ENCODE results near the gene ASB7.
A peak's percentile ranks its signal among the peaks of the same experiment; 100 is the strongest.

Gene ASB7

DNA sequence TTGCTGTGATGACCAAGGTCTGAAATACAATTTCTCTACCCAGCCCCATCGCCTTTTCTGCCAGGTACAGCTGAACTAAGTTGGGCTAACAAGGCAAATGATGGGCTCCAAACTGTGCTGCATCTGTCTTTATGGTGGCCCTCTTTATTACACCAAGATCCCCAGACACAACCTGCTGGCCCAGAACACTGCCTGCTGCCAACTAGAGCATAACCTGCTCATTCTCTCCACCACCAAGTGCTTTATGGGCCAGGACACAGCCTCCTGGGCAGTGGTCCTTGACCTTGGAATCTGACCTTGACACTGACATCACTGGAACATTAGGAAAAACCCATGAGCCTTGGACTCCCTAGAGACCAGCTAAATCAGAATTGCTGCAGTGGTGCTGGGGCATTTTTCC lies 3.7 kb upstream of the ASB7 start:
- Histone ChIP-seq H3K9me3 (replicated peaks; ENCODE audit: low read length) (no peaks in the 10 kb centered on the region), H3K4me2 (ENCODE audit: low read length) (no peak overlapping the region), H3K36me3 (ENCODE audit: insufficient read depth, low read length) (no peaks in the 10 kb centered on the region), H3K4me3 (ENCODE audit: low read length) (no peak overlapping the region), H3K9ac (ENCODE audit: low read depth, low read length) (no peak overlapping the region), H3K27me3 (ENCODE audit: control insufficient read depth, insufficient read depth, low read length) (no peaks in the 10 kb centered on the region), H3K4me1 (ENCODE audit: control insufficient read depth, insufficient read depth, low read length) (peaks cover 15% of the 10 kb centered on the region)

DNA sequence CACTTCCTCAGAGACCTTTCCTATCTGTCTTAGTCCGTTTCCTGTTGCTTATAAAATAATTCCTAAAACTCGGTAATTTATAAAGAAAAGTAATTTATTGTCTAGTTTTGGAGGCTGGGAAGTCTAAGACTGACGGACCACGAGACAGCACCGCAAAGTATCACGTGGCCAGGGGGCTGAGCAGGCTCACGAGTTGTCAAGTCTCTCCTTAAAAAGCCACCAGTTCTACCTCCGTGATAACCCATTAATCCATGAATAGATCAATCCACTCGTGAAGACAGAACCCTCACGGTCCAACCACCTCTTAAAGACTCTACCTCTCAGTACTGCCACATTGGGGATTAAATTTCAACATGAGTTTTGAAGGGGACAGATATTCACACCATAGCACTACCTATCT lies 1.2 kb upstream of the ASB7 start:
- Histone ChIP-seq H3K4me3 (ENCODE audit: low read length) (peak overlapping the region; percentile 86), H3K4me2 (ENCODE audit: low read length) (peak overlapping the region; percentile 89), H3K36me3 (ENCODE audit: insufficient read depth, low read length) (peaks cover 4% of the 10 kb centered on the region), H3K9me3 (replicated peaks; ENCODE audit: low read length) (no peaks in the 10 kb centered on the region), H3K9ac (ENCODE audit: low read depth, low read length) (peak overlapping the region; percentile 87), H3K4me1 (ENCODE audit: control insufficient read depth, insufficient read depth, low read length) (peaks cover 18% of the 10 kb centered on the region), H3K27me3 (ENCODE audit: control insufficient read depth, insufficient read depth, low read length) (no peaks in the 10 kb centered on the region)

- H3K4me1 ChIP-seq (ENCODE audit: control insufficient read depth, insufficient read depth, low read length): peaks cover 16% of the 10 kb centered on the region
- peak overlapping the region; percentile 87 for H3K9ac ChIP-seq (ENCODE audit: low read depth, low read length)
- peaks cover 4% of the 10 kb centered on the region for H3K36me3 ChIP-seq (ENCODE audit: insufficient read depth, low read length)
- no peaks in the 10 kb centered on the region for H3K9me3 ChIP-seq (replicated peaks; ENCODE audit: low read length)
- H3K4me3 ChIP-seq (ENCODE audit: low read length): peak overlapping the region; percentile 86
- peak overlapping the region; percentile 89 for H3K4me2 ChIP-seq (ENCODE audit: low read length)
- no peaks in the 10 kb centered on the region for H3K27me3 ChIP-seq (ENCODE audit: control insufficient read depth, insufficient read depth, low read length)
Observed at GRCh38 chr15:100601617-100602063, 749 bp upstream of the ASB7 start.

DNA sequence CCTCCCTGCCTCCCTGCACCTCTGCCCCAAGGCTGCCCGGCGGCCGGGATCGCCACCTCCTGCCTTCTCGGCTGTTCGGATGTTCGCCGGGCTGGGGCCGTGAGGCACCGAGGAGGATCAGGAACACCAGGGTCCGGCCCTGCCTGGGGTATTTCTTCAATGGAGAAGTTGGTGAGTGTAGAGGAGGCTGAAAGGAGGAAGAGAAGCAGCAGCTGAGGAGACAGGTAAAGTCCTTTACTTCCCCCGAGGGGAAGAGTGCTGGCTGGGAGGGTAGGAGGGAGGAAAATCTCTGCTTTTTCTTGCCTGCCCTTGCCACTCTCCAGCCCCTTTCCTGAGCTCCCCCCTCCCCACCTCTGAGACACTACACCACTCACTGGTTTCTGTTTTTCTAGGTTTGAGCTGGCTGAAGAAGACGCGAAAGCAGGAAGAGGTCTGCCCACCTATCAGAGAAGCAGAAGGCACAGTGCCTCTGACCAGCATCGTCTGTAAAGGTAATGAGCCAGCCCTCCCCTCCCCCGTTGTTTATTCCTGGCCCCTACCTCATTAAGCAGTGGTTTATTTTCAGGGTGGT lies 519 bp downstream of the ASB7 start:
- Histone ChIP-seq H3K36me3 (ENCODE audit: insufficient read depth, low read length) (peaks cover 8% of the 10 kb centered on the region), H3K9ac (ENCODE audit: low read depth, low read length) (peak overlapping the region; percentile 95), H3K4me3 (ENCODE audit: low read length) (peak overlapping the region; percentile 92), H3K9me3 (replicated peaks; ENCODE audit: low read length) (no peaks in the 10 kb centered on the region), H3K4me1 (ENCODE audit: control insufficient read depth, insufficient read depth, low read length) (peaks cover 12% of the 10 kb centered on the region), H3K27me3 (ENCODE audit: control insufficient read depth, insufficient read depth, low read length) (no peaks in the 10 kb centered on the region), H3K4me2 (ENCODE audit: low read length) (peak overlapping the region; percentile 85)

- H3K4me1 ChIP-seq (ENCODE audit: control insufficient read depth, insufficient read depth, low read length): peaks cover 2% of the 10 kb centered on the region
- no peaks in the 10 kb centered on the region for H3K27me3 ChIP-seq (ENCODE audit: control insufficient read depth, insufficient read depth, low read length)
- no peaks in the 10 kb centered on the region for H3K9me3 ChIP-seq (replicated peaks; ENCODE audit: low read length)
- H3K36me3 ChIP-seq (ENCODE audit: insufficient read depth, low read length): peaks cover 41% of the 10 kb centered on the region
- no peak overlapping the region for H3K9ac ChIP-seq (ENCODE audit: low read depth, low read length)
- H3K4me2 ChIP-seq (ENCODE audit: low read length): no peak overlapping the region
- no peak overlapping the region for H3K4me3 ChIP-seq (ENCODE audit: low read length)
Observed at GRCh38 chr15:100612539-100612938, 10.2 kb downstream of the ASB7 start.

- Histone ChIP-seq H3K27me3 (ENCODE audit: control insufficient read depth, insufficient read depth, low read length) (no peaks in the 10 kb centered on the region), H3K4me3 (ENCODE audit: low read length) (no peak overlapping the region), H3K4me1 (ENCODE audit: control insufficient read depth, insufficient read depth, low read length) (peaks cover 2% of the 10 kb centered on the region), H3K9me3 (replicated peaks; ENCODE audit: low read length) (no peaks in the 10 kb centered on the region), H3K36me3 (ENCODE audit: insufficient read depth, low read length) (peaks cover 35% of the 10 kb centered on the region), H3K9ac (ENCODE audit: low read depth, low read length) (no peak overlapping the region), H3K4me2 (ENCODE audit: low read length) (no peak overlapping the region)
Observed at GRCh38 chr15:100613208-100613607, 10.8 kb downstream of the ASB7 start.

- Histone ChIP-seq H3K9ac (ENCODE audit: low read depth, low read length) (no peak overlapping the region), H3K36me3 (ENCODE audit: insufficient read depth, low read length) (peaks cover 37% of the 10 kb centered on the region), H3K4me1 (ENCODE audit: control insufficient read depth, insufficient read depth, low read length) (peaks cover 2% of the 10 kb centered on the region), H3K4me3 (ENCODE audit: low read length) (no peak overlapping the region), H3K4me2 (ENCODE audit: low read length) (no peak overlapping the region), H3K27me3 (ENCODE audit: control insufficient read depth, insufficient read depth, low read length) (no peaks in the 10 kb centered on the region), H3K9me3 (replicated peaks; ENCODE audit: low read length) (no peaks in the 10 kb centered on the region)
Observed at GRCh38 chr15:100614336-100614735, 11.9 kb downstream of the ASB7 start.

GRCh38 chr15:100614918-100615317 lies 12.5 kb downstream of the ASB7 start:
- Histone ChIP-seq H3K4me1 (ENCODE audit: control insufficient read depth, insufficient read depth, low read length) (peaks cover 2% of the 10 kb centered on the region), H3K9me3 (replicated peaks; ENCODE audit: low read length) (no peaks in the 10 kb centered on the region), H3K27me3 (ENCODE audit: control insufficient read depth, insufficient read depth, low read length) (no peaks in the 10 kb centered on the region), H3K4me3 (ENCODE audit: low read length) (no peak overlapping the region), H3K36me3 (ENCODE audit: insufficient read depth, low read length) (peaks cover 32% of the 10 kb centered on the region), H3K9ac (ENCODE audit: low read depth, low read length) (no peak overlapping the region), H3K4me2 (ENCODE audit: low read length) (no peak overlapping the region)

DNA sequence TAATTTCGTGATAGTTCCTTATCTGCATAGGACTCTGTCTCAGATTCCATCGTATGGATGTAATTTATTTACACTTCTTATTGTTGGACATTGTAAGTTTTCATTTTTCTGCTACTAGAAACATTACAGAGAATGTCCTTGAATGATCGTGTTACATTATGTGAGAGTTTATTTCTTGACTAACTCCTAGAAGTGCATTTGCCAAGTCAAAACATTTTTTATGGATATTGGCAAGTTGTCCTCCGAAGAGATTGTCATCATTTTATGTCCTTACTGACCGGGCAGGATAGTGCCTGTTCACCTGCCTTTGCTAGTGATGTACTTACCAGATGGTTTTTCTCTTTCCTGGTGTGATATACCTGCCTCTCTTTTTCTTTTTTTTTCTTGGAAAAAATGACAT lies 13.4 kb downstream of the ASB7 start:
- H3K9ac ChIP-seq (ENCODE audit: low read depth, low read length): no peak overlapping the region
- peaks cover 30% of the 10 kb centered on the region for H3K36me3 ChIP-seq (ENCODE audit: insufficient read depth, low read length)

DNA sequence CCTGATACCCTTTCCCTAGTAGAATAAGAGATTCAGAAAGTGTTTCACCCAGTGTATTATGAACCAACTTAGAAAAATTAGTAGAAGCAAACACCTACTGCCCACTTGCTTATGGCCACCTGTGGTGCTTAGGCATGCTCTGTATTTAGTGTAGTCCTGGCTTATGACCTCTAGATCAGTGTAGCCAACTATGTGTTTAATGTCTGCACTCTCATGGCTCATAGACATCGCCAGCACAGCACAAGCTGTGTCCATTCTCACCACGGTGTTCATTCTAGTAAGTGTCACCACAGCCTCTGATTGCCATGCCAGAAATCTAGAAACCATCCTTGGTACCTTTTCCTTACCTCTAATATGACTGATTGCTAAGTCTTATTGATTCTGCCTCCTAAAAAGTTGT lies 14.3 kb downstream of the ASB7 start:
- Histone ChIP-seq H3K9ac (ENCODE audit: low read depth, low read length) (no peak overlapping the region), H3K9me3 (replicated peaks; ENCODE audit: low read length) (no peaks in the 10 kb centered on the region), H3K4me2 (ENCODE audit: low read length) (no peak overlapping the region), H3K36me3 (ENCODE audit: insufficient read depth, low read length) (peaks cover 30% of the 10 kb centered on the region), H3K4me1 (ENCODE audit: control insufficient read depth, insufficient read depth, low read length) (peaks cover 2% of the 10 kb centered on the region), H3K27me3 (ENCODE audit: control insufficient read depth, insufficient read depth, low read length) (no peaks in the 10 kb centered on the region), H3K4me3 (ENCODE audit: low read length) (no peak overlapping the region)

More for the DNA sequence above, 13.4 kb downstream of the ASB7 start:
- no peaks in the 10 kb centered on the region for H3K9me3 ChIP-seq (replicated peaks; ENCODE audit: low read length)
- peaks cover 2% of the 10 kb centered on the region for H3K4me1 ChIP-seq (ENCODE audit: control insufficient read depth, insufficient read depth, low read length)
- no peaks in the 10 kb centered on the region for H3K27me3 ChIP-seq (ENCODE audit: control insufficient read depth, insufficient read depth, low read length)
- H3K4me3 ChIP-seq (ENCODE audit: low read length): no peak overlapping the region
- H3K4me2 ChIP-seq (ENCODE audit: low read length): no peak overlapping the region

GRCh38 chr15:100623301-100623700 lies 20.9 kb downstream of the ASB7 start:
- H3K4me2 ChIP-seq (ENCODE audit: low read length): peak overlapping the region; percentile 12

DNA sequence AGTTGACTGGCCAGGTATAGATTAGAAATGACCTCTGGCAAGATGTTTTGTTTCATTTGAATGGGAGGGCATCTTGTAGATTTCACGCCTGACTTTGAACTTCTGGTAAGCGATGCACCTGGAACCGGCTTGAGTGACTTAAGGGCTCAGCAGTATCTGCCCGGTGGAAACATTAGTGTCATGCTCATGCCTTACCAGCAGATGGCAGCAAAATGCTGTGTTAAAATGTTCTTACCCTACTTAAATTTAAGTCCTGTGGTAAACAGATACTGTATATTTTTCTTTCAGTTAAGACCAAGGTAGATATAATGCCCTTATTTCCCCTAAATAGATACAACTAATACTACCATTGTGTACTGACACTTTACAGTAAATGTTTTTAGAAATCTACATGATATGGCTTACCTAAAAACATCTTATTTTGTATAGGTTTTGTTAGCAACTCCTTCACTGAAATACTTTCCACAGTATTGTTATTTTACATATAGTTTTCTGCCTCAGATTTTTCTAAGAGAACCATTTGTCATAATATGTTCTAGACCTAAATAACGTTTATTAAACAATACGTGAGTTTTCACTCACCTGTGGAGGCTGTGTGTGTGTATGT lies 25.5 kb downstream of the ASB7 start:
- Histone ChIP-seq H3K36me3 (ENCODE audit: insufficient read depth, low read length) (peaks cover 22% of the 10 kb centered on the region), H3K4me1 (ENCODE audit: control insufficient read depth, insufficient read depth, low read length) (peaks cover 13% of the 10 kb centered on the region), H3K27me3 (ENCODE audit: control insufficient read depth, insufficient read depth, low read length) (no peaks in the 10 kb centered on the region), H3K9ac (ENCODE audit: low read depth, low read length) (no peak overlapping the region), H3K9me3 (replicated peaks; ENCODE audit: low read length) (no peaks in the 10 kb centered on the region), H3K4me2 (ENCODE audit: low read length) (no peak overlapping the region), H3K4me3 (ENCODE audit: low read length) (no peak overlapping the region)

More at GRCh38 chr15:100623301-100623700, 20.9 kb downstream of the ASB7 start:
- Histone ChIP-seq H3K9me3 (replicated peaks; ENCODE audit: low read length) (no peaks in the 10 kb centered on the region), H3K36me3 (ENCODE audit: insufficient read depth, low read length) (peaks cover 13% of the 10 kb centered on the region), H3K27me3 (ENCODE audit: control insufficient read depth, insufficient read depth, low read length) (no peaks in the 10 kb centered on the region), H3K4me1 (ENCODE audit: control insufficient read depth, insufficient read depth, low read length) (peaks cover 8% of the 10 kb centered on the region), H3K4me3 (ENCODE audit: low read length) (no peak overlapping the region), H3K9ac (ENCODE audit: low read depth, low read length) (no peak overlapping the region)

All from skeletal muscle satellite cell (primary cell).